ENCODE data around the gene METTL23. TPM values are rescaled to one million over a fixed set of nuclear protein-coding genes. Genes with fewer than 3 reads are reported as not detected.
"Not testable (repeated sequence)": the region's sequence is repeated elsewhere in the genome, so short reads cannot be mapped to it uniquely, and the experiment has no call there.

METTL23 gene
- total RNA-seq, 1 experiment from 2014 or later, result 57.8 TPM

DNA sequence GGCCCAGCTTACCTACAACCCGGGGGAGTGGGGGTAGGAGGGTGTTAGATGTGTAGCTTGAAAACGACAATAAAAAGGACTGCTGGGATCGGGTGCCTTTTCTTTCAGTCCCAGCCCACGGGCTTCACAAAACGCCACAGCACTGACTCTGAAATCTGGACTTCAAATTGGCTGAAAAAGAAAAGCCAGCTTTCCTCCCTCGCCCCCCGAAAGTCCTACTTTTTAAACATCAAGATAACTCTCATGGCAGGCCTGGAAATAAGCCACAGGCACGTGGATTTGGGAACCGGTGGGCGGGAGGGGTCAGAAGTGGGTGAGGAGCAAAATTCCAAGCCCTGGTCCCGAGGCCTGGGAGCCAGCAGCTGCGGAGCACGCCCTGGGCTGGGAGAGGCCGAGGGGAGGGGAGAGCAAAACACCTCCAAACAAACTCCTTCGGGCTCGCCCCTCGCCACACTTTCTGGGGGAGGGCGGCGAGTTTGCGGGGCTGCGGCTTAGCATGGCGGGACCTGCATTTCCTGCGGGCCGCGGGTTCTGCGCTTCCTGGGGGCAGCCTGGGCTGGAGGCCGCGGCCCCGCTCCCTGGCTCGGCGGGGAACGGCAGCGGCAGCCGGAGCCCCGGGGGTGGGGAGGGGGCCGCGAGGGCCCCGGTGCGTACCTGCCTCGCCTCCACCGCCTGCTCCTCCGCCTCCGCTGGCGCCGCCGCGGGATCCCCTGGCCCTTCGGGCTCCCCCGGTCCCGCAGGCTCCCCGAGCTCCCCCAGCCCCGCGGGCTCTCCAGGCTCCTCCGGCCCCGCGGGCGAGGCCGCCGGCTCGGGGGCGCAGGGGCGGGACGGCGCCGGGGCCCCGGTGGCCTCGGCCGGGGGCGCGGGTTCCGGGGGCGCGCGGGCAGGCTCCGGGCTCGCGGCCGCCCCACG, 16.4 kb upstream of the METTL23 start:
- BruUV-seq (replicated peaks); H2AFZ ChIP-seq (ENCODE audit: low read depth, low read length, poor library complexity, severe bottlenecking); H4K20me1 ChIP-seq (ENCODE audit: insufficient read depth); H3K27me3 ChIP-seq (ENCODE audit: insufficient read depth, low read length); H3K9me3 ChIP-seq (ENCODE audit: control insufficient read depth in 1 of 2, insufficient read depth in 1 of 2, low read depth in 1 of 2, low read length in 2 of 2); H3K9me2 ChIP-seq (ENCODE audit: insufficient read depth); DNase-seq (ENCODE audit: low read depth, low spot score); intact Hi-C loops (cut with micrococcal nuclease): not testable (repeated sequence)
- H3K79me2 ChIP-seq (ENCODE audit: insufficient read depth, low read length), result peaks cover 29% of the 10 kb centered on the region
- peak overlapping the region; percentile 63 to 80 for H3K4me3 ChIP-seq (replicated peaks in 1 of 2; ENCODE audit: low read depth in 1 of 2, low read length in 2 of 2)
- H3K36me3 ChIP-seq (ENCODE audit: control insufficient read depth in 1 of 2, insufficient read depth in 2 of 2, low read length in 2 of 2), result peaks cover 6 to 15% of the 10 kb centered on the region in 2 experiments; a peak in 2 of 4 replicates
- TF ChIP-seq ZFX (IDR thresholded peaks at IDR 0.05), result peak; percentile 85
- TF ChIP-seq, protein P1, sequence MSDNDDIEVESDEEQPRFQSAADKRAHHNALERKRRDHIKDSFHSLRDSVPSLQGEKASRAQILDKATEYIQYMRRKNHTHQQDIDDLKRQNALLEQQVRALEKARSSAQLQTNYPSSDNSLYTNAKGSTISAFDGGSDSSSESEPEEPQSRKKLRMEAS (IDR thresholded peaks at IDR 0.05), result peak; percentile 71
- ATAC-seq, result peak; percentile 33
- POLR2A ChIA-PET, result interaction anchor here (1.4 kb wide), 1 partner anchor 9 kb away, joined by 3 read pairs; no protein-coding TSS in a partner anchor
- peak overlapping the region; percentile 79 for H3K9ac ChIP-seq (ENCODE audit: low read length)
- peaks cover 19 to 30% of the 10 kb centered on the region in 2 experiments for H3K4me1 ChIP-seq (ENCODE audit: control insufficient read depth in 1 of 2, insufficient read depth in 2 of 2, low read length in 2 of 2)
- peak overlapping the region; percentile 92 for H3K4me2 ChIP-seq (ENCODE audit: low read length)
- RAD21 ChIA-PET (ENCODE audit: low non-redundant PET in 1 of 2, low total read pairs in 2 of 2, uncharacterized antibody in 2 of 2, unreplicated experiment in 2 of 2), result interaction anchor here in 1 of 2 experiments (1.0 kb wide), 1 partner anchor 252 kb away, joined by 3 read pairs; no protein-coding TSS in a partner anchor
- H3K27ac ChIP-seq (ENCODE audit: low read depth, low read length), result peak overlapping the region; percentile 47
- CTCF ChIA-PET, result interaction anchor here (3.3 kb wide), 1 partner anchor 29 kb away, joined by 12 read pairs; no protein-coding TSS in a partner anchor

DNA sequence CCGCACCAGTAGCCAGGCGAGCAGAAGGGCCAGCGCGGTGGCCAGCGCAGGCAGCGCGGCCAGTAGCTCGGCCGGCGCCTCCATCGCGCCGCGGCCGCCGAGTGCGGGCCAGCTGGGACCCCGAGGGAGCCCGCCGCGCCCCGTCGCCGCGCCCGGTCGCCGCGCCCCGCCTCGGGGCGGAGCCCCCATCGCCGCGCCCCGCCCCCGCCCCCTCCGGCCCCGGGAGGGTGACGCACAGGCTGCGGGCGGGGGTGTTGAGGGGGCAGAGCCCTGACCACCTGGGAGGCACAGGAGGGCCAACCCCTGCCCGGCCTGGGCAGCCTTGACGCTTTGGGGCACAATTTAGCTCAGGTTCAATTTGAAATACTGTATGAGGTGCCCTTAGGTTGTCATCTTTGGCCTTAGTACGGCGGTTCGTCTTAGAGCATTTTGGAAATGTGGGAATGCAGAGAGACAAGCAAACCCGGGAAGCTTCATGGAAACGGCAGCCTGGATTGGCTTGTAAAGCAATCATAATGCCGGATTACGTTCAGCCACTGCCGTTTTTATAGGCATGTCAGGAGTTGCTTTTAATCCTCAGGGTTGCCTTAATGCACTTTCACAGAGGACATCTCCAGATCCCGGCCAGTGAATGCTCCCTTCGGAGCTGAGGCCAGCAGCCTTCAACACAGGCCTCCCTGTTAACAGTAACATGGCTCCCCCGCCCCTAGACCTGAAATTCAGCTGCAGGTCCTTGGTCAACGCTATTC, 15.6 kb upstream of the METTL23 start, which contains the start of gene MXRA7:
Gene MXRA7 (minus strand): TSS at position 103 of the 749 bp plus-strand sequence. CDS start 19 bp downstream, at position 84.
- H2AFZ ChIP-seq (ENCODE audit: low read depth, low read length, poor library complexity, severe bottlenecking), result peak within 1 kb of the TSS; percentile 48
- ATAC-seq (peak; percentile 81), DNase-seq (ENCODE audit: low read depth, low spot score) (no peak)
- peak within 1 kb of the TSS; percentile 92 for H3K4me2 ChIP-seq (ENCODE audit: low read length)
- H3K4me1 ChIP-seq (ENCODE audit: control insufficient read depth in 1 of 2, insufficient read depth in 2 of 2, low read length in 2 of 2), result peaks cover 19 to 30% of the 10 kb centered on the region in 2 experiments
- H3K9me3 ChIP-seq (ENCODE audit: control insufficient read depth in 1 of 2, insufficient read depth in 1 of 2, low read depth in 1 of 2, low read length in 2 of 2), result no peaks in the 10 kb centered on the region
- H3K36me3 ChIP-seq (ENCODE audit: control insufficient read depth in 1 of 2, insufficient read depth in 2 of 2, low read length in 2 of 2), result peaks cover 12 to 24% of the 10 kb centered on the region in 2 experiments; a peak in 2 of 4 replicates
- peaks cover 4% of the 10 kb centered on the region; the same call in 1 of the 2 replicates for H4K20me1 ChIP-seq (ENCODE audit: insufficient read depth)
- H3K27ac ChIP-seq (ENCODE audit: low read depth, low read length), result peak within 1 kb of the TSS; percentile 47
- CTCF ChIA-PET, result interaction anchor here (3.3 kb wide), 1 partner anchor 30 kb away, joined by 12 read pairs; no protein-coding TSS in a partner anchor
- no TSS peak for BruUV-seq (replicated peaks)
- intact Hi-C loops (cut with micrococcal nuclease), result no loop called here
- H3K4me3 ChIP-seq (replicated peaks in 1 of 2; ENCODE audit: low read depth in 1 of 2, low read length in 2 of 2), result peak within 1 kb of the TSS; percentile 63 to 80
- POLR2A ChIA-PET, result interaction anchor here (1.4 kb wide), 1 partner anchor 9 kb away, joined by 3 read pairs; no protein-coding TSS in a partner anchor
- peak within 1 kb of the TSS; percentile 79 for H3K9ac ChIP-seq (ENCODE audit: low read length)
- RAD21 ChIA-PET (ENCODE audit: low non-redundant PET in 1 of 2, low total read pairs in 2 of 2, uncharacterized antibody in 2 of 2, unreplicated experiment in 2 of 2), result no interaction called here
- H3K27me3 ChIP-seq (ENCODE audit: insufficient read depth, low read length), result no peaks in the 10 kb centered on the region
- no peaks in the 10 kb centered on the region for H3K9me2 ChIP-seq (ENCODE audit: insufficient read depth)
- peaks cover 29% of the 10 kb centered on the region for H3K79me2 ChIP-seq (ENCODE audit: insufficient read depth, low read length)
- no peak for TF ChIP-seq ELF1 (IDR thresholded peaks at IDR 0.05; ENCODE audit: borderline replicate concordance, low read depth)
- TF ChIP-seq SP1 (IDR thresholded peaks at IDR 0.05; ENCODE audit: low read depth), result peak; percentile 18; the same call in 1 of the 2 replicates
- no peak; the same call in 1 of the 2 replicates for TF ChIP-seq POLR2AphosphoS5 (IDR thresholded peaks at IDR 0.05; ENCODE audit: low read depth, low read length)
- TF ChIP-seq EZH2phosphoT487 (IDR thresholded peaks at IDR 0.05; ENCODE audit: borderline replicate concordance), result no peak
- no peak for TF ChIP-seq ZNF274 (IDR thresholded peaks at IDR 0.05; ENCODE audit: low read depth, low read length)
- TF ChIP-seq, protein P2, sequence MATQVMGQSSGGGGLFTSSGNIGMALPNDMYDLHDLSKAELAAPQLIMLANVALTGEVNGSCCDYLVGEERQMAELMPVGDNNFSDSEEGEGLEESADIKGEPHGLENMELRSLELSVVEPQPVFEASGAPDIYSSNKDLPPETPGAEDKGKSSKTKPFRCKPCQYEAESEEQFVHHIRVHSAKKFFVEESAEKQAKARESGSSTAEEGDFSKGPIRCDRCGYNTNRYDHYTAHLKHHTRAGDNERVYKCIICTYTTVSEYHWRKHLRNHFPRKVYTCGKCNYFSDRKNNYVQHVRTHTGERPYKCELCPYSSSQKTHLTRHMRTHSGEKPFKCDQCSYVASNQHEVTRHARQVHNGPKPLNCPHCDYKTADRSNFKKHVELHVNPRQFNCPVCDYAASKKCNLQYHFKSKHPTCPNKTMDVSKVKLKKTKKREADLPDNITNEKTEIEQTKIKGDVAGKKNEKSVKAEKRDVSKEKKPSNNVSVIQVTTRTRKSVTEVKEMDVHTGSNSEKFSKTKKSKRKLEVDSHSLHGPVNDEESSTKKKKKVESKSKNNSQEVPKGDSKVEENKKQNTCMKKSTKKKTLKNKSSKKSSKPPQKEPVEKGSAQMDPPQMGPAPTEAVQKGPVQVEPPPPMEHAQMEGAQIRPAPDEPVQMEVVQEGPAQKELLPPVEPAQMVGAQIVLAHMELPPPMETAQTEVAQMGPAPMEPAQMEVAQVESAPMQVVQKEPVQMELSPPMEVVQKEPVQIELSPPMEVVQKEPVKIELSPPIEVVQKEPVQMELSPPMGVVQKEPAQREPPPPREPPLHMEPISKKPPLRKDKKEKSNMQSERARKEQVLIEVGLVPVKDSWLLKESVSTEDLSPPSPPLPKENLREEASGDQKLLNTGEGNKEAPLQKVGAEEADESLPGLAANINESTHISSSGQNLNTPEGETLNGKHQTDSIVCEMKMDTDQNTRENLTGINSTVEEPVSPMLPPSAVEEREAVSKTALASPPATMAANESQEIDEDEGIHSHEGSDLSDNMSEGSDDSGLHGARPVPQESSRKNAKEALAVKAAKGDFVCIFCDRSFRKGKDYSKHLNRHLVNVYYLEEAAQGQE (IDR thresholded peaks at IDR 0.05; ENCODE audit: low read depth), result no peak
- TF ChIP-seq, protein P1 (IDR thresholded peaks at IDR 0.05), result peak; percentile 47; the same call in 1 of the 2 replicates
- no peak for TF ChIP-seq JUND (IDR thresholded peaks at IDR 0.05)
- TF ChIP-seq POLR2A (IDR thresholded peaks at IDR 0.05; ENCODE audit: borderline replicate concordance, extremely low read depth, insufficient read depth, insufficient read length), result peak; percentile 34
- peak; percentile 92 for TF ChIP-seq EGR1 (IDR thresholded peaks at IDR 0.05; ENCODE audit: low read depth)
- TF ChIP-seq RAD21 (IDR thresholded peaks at IDR 0.05; ENCODE audit: low read depth), result no peak
- TF ChIP-seq, protein P3, sequence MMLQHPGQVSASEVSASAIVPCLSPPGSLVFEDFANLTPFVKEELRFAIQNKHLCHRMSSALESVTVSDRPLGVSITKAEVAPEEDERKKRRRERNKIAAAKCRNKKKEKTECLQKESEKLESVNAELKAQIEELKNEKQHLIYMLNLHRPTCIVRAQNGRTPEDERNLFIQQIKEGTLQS (IDR thresholded peaks at IDR 0.05), result no peak

All from HCT116 (cell line).